ENCODE measurements around the gene TUBB4A.

Gene TUBB4A

DNA sequence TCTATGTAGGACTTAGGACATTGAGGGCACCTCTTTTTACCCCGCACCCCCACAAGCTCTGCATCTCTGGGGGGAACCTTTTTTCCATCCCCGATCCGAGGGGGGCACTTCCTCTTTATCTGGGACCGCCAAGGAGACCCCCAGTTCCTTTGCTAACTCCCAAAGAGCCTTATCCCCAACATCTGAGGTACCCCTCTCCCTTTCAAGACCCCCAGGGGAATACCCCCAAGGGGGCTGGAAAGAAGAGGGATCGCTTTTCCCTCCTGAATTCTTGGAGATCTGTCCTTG is 29.8 kb upstream of the TUBB4A start:
- no peak for DNase-seq (ENCODE audit: low read depth)
- peak overlapping the region; percentile 7 for H3K4me3 ChIP-seq (ENCODE audit: low read depth, low read length)
- no peak for TF ChIP-seq POLR2A (IDR thresholded peaks at IDR 0.05; ENCODE audit: extremely low read depth, insufficient read length)
- TF ChIP-seq, protein P1, sequence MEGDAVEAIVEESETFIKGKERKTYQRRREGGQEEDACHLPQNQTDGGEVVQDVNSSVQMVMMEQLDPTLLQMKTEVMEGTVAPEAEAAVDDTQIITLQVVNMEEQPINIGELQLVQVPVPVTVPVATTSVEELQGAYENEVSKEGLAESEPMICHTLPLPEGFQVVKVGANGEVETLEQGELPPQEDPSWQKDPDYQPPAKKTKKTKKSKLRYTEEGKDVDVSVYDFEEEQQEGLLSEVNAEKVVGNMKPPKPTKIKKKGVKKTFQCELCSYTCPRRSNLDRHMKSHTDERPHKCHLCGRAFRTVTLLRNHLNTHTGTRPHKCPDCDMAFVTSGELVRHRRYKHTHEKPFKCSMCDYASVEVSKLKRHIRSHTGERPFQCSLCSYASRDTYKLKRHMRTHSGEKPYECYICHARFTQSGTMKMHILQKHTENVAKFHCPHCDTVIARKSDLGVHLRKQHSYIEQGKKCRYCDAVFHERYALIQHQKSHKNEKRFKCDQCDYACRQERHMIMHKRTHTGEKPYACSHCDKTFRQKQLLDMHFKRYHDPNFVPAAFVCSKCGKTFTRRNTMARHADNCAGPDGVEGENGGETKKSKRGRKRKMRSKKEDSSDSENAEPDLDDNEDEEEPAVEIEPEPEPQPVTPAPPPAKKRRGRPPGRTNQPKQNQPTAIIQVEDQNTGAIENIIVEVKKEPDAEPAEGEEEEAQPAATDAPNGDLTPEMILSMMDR (IDR thresholded peaks at IDR 0.05; ENCODE audit: low read depth, low read length) = no peak
- TF ChIP-seq MYC (IDR thresholded peaks at IDR 0.05; ENCODE audit: low read depth, low read length) = no peak
- TF ChIP-seq, protein P2, sequence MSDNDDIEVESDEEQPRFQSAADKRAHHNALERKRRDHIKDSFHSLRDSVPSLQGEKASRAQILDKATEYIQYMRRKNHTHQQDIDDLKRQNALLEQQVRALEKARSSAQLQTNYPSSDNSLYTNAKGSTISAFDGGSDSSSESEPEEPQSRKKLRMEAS (IDR thresholded peaks at IDR 0.05; ENCODE audit: low read depth, low read length) = no peak

DNA sequence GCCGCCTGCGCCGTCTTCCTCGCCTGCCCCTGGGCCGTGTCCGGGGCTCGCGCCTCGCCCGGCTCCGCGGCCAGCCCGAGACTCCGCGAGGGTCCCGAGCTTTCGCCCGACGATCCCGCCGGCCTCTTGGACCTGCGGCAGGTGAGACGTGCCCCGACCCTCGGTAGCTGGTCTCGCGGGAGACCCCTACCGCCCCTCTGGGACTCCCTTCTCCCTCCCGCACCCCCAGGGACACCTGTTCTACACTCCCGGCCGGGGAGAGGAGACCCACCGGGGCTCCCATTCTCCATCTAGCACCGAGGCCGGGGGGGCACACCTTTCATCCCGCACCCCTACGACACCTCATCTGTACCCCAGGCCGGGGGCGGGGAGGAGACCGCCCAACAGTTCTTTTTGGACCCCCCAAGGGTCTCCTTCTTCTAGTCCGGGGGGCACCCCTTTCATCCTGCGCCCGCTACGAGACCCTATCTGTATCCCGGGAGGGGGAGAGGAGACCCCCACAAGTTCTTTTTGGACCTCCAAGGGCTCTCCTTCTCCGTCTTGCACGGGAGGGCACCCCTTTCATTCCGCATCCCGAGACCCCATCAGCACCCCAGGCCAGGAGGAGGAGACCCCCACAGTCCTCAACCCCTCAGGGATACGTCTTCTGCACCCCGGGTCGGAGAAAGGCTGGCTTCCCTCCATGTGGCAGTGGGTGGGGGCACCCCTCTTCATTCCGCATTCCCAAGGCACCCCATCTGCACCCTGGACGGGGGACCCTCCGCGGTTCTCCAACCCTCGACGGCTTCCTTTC is 29.2 kb upstream of the TUBB4A start:
- peak overlapping the region; percentile 38 for H3K4me3 ChIP-seq (ENCODE audit: low read depth, low read length)
- DNase-seq (ENCODE audit: low read depth) = no peak
- TF ChIP-seq MYC (IDR thresholded peaks at IDR 0.05; ENCODE audit: low read depth, low read length) = no peak
- no peak for TF ChIP-seq POLR2A (IDR thresholded peaks at IDR 0.05; ENCODE audit: extremely low read depth, insufficient read length)
- TF ChIP-seq, protein P1 (IDR thresholded peaks at IDR 0.05; ENCODE audit: low read depth, low read length) = no peak
- TF ChIP-seq, protein P2 (IDR thresholded peaks at IDR 0.05; ENCODE audit: low read depth, low read length) = no peak

DNA sequence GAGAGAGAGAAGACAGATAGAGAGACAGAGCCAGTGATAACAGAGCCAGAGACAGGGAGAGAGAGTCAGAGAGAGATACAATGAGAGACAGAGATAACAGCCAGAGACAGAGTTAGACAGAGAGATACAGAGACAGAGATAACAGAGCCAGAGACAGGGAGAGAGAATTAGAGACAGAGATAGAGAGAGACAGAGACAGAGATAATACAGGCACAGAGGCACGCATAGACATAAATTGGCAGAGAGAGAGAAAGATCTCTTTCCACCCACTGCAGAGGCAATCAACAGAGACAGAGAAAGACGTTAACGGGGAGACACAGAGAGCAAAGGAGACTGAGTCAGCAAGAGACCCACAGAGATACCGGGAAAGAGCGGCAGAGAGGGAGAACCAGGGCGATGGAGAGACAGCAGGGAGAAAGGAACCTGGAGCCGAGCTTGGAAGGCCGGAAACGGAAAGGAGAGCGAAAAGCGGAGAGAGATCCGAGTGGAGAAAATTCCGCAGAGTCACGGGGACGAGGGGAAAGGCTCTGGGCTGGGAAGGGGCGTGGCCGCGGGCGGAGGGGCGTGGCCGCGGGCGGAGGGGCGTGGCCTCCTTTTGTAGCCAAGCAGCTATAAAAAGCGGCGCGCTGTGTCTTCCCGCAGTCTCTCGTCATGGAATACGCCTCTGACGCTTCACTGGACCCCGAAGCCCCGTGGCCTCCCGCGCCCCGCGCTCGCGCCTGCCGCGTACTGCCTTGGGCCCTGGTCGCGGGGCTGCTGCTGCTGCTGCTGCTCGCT is 28.5 kb upstream of the TUBB4A start, which contains the start of gene TNFSF9:
Gene TNFSF9, plus strand, starts transcription at position 641 of the 777 bp plus-strand sequence. Its CDS starts 11 bp downstream, at position 652.
- peak within 1 kb of the TSS; percentile 47 for H3K4me3 ChIP-seq (ENCODE audit: low read depth, low read length)
- peak; percentile 49 for TF ChIP-seq POLR2A (IDR thresholded peaks at IDR 0.05; ENCODE audit: extremely low read depth, insufficient read length)
- TF ChIP-seq, protein P1 (IDR thresholded peaks at IDR 0.05; ENCODE audit: low read depth, low read length) = no peak
- DNase-seq (ENCODE audit: low read depth) = peak; percentile 80

DNA sequence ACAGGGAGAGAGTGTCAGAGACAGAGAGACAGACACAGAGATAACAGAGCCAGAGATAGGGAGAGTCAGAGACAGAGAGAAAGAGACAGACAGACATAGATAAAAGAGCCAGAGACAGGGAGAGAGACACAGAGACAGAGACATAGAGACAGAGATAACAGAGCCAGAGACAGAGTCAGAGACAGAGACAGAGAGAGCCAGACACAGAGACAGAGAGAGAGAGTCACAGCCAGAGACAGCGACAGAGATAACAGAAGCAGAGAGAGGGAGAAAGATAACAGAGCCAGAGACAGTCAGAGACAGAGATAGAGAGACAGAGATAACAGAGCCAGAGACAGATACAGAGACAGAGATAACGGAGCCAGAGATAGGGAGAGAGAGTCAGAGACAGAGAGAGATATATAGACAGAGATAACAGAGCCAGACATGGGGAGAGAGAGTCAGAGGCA is 27.9 kb upstream of the TUBB4A start:
- TF ChIP-seq, protein P1 (IDR thresholded peaks at IDR 0.05; ENCODE audit: low read depth, low read length) = no peak
- TF ChIP-seq MYC (IDR thresholded peaks at IDR 0.05; ENCODE audit: low read depth, low read length) = no peak
- no peak for TF ChIP-seq POLR2A (IDR thresholded peaks at IDR 0.05; ENCODE audit: extremely low read depth, insufficient read length)
- TF ChIP-seq, protein P2 (IDR thresholded peaks at IDR 0.05; ENCODE audit: low read depth, low read length) = no peak
- no peak overlapping the region for H3K4me3 ChIP-seq (ENCODE audit: low read depth, low read length)

DNA sequence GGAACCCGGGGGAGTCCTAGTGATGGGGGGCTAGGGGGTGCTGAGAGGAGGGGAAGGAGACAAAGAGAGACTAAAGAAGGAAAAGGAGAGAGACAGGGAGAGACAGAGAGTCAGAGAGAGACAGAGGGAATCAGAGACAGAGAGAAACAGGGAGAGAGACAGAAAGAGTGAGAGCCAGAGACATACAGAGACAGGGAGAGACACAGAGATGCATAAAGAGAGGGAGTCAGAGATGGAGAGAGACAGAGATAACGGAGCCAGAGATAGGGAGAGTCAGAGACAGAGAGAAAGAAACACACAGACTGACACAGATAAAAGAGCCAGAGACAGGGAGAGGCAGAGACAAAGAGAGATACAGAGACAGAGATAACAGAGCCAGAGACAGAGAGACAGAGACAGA is 27.2 kb upstream of the TUBB4A start:
- DNase-seq (ENCODE audit: low read depth) = no peak
- H3K4me3 ChIP-seq (ENCODE audit: low read depth, low read length) = no peak overlapping the region
- TF ChIP-seq, protein P1 (IDR thresholded peaks at IDR 0.05; ENCODE audit: low read depth, low read length) = no peak
- TF ChIP-seq POLR2A (IDR thresholded peaks at IDR 0.05; ENCODE audit: extremely low read depth, insufficient read length) (no peak), MYC (IDR thresholded peaks at IDR 0.05; ENCODE audit: low read depth, low read length) (no peak)
- TF ChIP-seq, protein P2 (IDR thresholded peaks at IDR 0.05; ENCODE audit: low read depth, low read length) = no peak

More for the DNA sequence above, 27.9 kb upstream of the TUBB4A start:
- no peak for DNase-seq (ENCODE audit: low read depth)

Data from NB4 (cell line).